ENCODE data around the gene TACC2.

The TACC2 gene

GRCh38 chr10:122249303-122249850, 260.4 kb downstream of the TACC2 start:
- DNase-seq (ENCODE audit: low read depth, low spot score): no peak

- no peak for DNase-seq (ENCODE audit: low read depth, low spot score)
Measured at GRCh38 chr10:122249991-122250750, 261.2 kb downstream of the TACC2 start.

- DNase-seq (ENCODE audit: low read depth, low spot score): no peak
Measured at GRCh38 chr10:122251459-122252255, 262.7 kb downstream of the TACC2 start.

GRCh38 chr10:122252805-122253204, 263.8 kb downstream of the TACC2 start:
- no peak for DNase-seq (ENCODE audit: low read depth, low spot score)

- no peak for DNase-seq (ENCODE audit: low read depth, low spot score)
Measured at GRCh38 chr10:122253605-122254004, 264.6 kb downstream of the TACC2 start.

GRCh38 chr10:122254831-122255230, 265.9 kb downstream of the TACC2 start:
- DNase-seq (ENCODE audit: low read depth, low spot score): no peak

GRCh38 chr10:122255509-122256301, 266.7 kb downstream of the TACC2 start:
- no peak for DNase-seq (ENCODE audit: low read depth, low spot score)

GRCh38 chr10:122257041-122257440, 268.1 kb downstream of the TACC2 start:
- no peak for DNase-seq (ENCODE audit: low read depth, low spot score)

- DNase-seq (ENCODE audit: low read depth, low spot score): no peak
Measured at GRCh38 chr10:122258136-122259074, 269.4 kb downstream of the TACC2 start.

- DNase-seq (ENCODE audit: low read depth, low spot score): no peak
Measured at GRCh38 chr10:122259075-122259466, 270.1 kb downstream of the TACC2 start.

GRCh38 chr10:122261584-122261983, 272.6 kb downstream of the TACC2 start:
- DNase-seq (ENCODE audit: low read depth, low spot score): no peak

GRCh38 chr10:122263971-122264370, 275.0 kb downstream of the TACC2 start:
- no peak for DNase-seq (ENCODE audit: low read depth, low spot score)

- DNase-seq (ENCODE audit: low read depth, low spot score): no peak
Measured at GRCh38 chr10:122264436-122264835, 275.5 kb downstream of the TACC2 start.

- DNase-seq (ENCODE audit: low read depth, low spot score): no peak
Measured at GRCh38 chr10:122264931-122265330, 276.0 kb downstream of the TACC2 start.

GRCh38 chr10:122265896-122266295, 276.9 kb downstream of the TACC2 start:
- no peak for DNase-seq (ENCODE audit: low read depth, low spot score)

GRCh38 chr10:122267849-122268737, 279.1 kb downstream of the TACC2 start:
- peak; percentile 11 for DNase-seq (ENCODE audit: low read depth, low spot score)

GRCh38 chr10:122269059-122269687, 280.2 kb downstream of the TACC2 start:
- DNase-seq (ENCODE audit: low read depth, low spot score): no peak

GRCh38 chr10:122271076-122271475, 282.1 kb downstream of the TACC2 start, which contains the start of gene BTBD16:
Gene BTBD16, plus strand, starts transcription at chr10:122271296. Its CDS starts 3,786 bp downstream, at chr10:122275082.
- no peak for DNase-seq (ENCODE audit: low read depth, low spot score)

GRCh38 chr10:122273966-122274545, 285.1 kb downstream of the TACC2 start:
- DNase-seq (ENCODE audit: low read depth, low spot score): no peak
